ENCODE measurements around the gene TSHZ2. TPM values are rescaled to one million over a fixed set of nuclear protein-coding genes. Genes with fewer than 3 reads are reported as not detected.
A peak's percentile ranks its signal among the peaks of the same experiment; 100 is the strongest.

Gene TSHZ2
- total and polyA plus RNA-seq, 12 donors = 1.5 to 6.2 (median 4.5) TPM

- DNase-seq (no peak), ATAC-seq (no peak)
- Histone ChIP-seq H3K27me3 (peaks cover 0 to 4% (median 0%) of the 10 kb centered on the region in 7 donors), H3K4me1 (peaks cover 0 to 10% (median 0%) of the 10 kb centered on the region in 9 donors), H3K27ac (no peak overlapping the region), H3K36me3 (no peaks in the 10 kb centered on the region), H3K9me3 (no peaks in the 10 kb centered on the region), H3K4me3 (no peak overlapping the region)
- intact Hi-C loops (cut with DNase I) = no loop called here
- WGBS, 2 donors = 84 to 87% methylated on average over 2 of the region's 2 CpGs
- TF ChIP-seq CTCF (IDR thresholded peaks at IDR 0.05) = no peak
Measured at GRCh38 chr20:53260591-53260990, 288.4 kb downstream of the TSHZ2 start.

GRCh38 chr20:53262365-53262764 is 290.2 kb downstream of the TSHZ2 start:
- no peak overlapping the region for H3K27ac ChIP-seq
- no peak for TF ChIP-seq CTCF (IDR thresholded peaks at IDR 0.05)
- peaks cover 0 to 4% (median 0%) of the 10 kb centered on the region in 7 donors for H3K27me3 ChIP-seq
- intact Hi-C loops (cut with DNase I) = no loop called here
- H3K9me3 ChIP-seq = no peaks in the 10 kb centered on the region
- ATAC-seq = no peak
- peaks cover 0 to 10% (median 0%) of the 10 kb centered on the region in 9 donors for H3K4me1 ChIP-seq
- 52% methylated on average over 7 of the region's 7 CpGs for WGBS, 2 donors
- no peak overlapping the region for H3K4me3 ChIP-seq
- no peaks in the 10 kb centered on the region for H3K36me3 ChIP-seq
- no peak for DNase-seq

GRCh38 chr20:53263554-53264438 is 291.6 kb downstream of the TSHZ2 start:
- Histone ChIP-seq H3K9me3 (no peaks in the 10 kb centered on the region), H3K36me3 (no peaks in the 10 kb centered on the region), H3K27ac (no peak overlapping the region), H3K4me1 (peaks cover 0 to 10% (median 0%) of the 10 kb centered on the region in 9 donors), H3K4me3 (no peak overlapping the region), H3K27me3 (peaks cover 0 to 4% (median 0%) of the 10 kb centered on the region in 7 donors)
- DNase-seq = no peak
- no peak for TF ChIP-seq CTCF (IDR thresholded peaks at IDR 0.05)
- ATAC-seq = peak in 1 of 8 donors; percentile 31
- intact Hi-C loops (cut with DNase I) = no loop called here
- WGBS, 2 donors = 80 to 84% methylated on average over 8 of the region's 8 CpGs

GRCh38 chr20:53264604-53265003 is 292.4 kb downstream of the TSHZ2 start:
- Histone ChIP-seq H3K4me3 (no peak overlapping the region), H3K27me3 (peaks cover 0 to 4% (median 0%) of the 10 kb centered on the region in 7 donors), H3K27ac (no peak overlapping the region), H3K4me1 (peaks cover 0 to 10% (median 0%) of the 10 kb centered on the region in 9 donors), H3K9me3 (no peaks in the 10 kb centered on the region), H3K36me3 (no peaks in the 10 kb centered on the region)
- no peak for DNase-seq
- 95% methylated on average over 3 of the region's 3 CpGs for WGBS, 2 donors
- ATAC-seq = no peak
- intact Hi-C loops (cut with DNase I) = no loop called here
- TF ChIP-seq CTCF (IDR thresholded peaks at IDR 0.05) = no peak

Data from heart right ventricle (tissue), 16 donors.